Gastroesophageal sphincter (tissue), 2 donors: Measurements from ENCODE around the gene CFAP210.

Experiments
- EP300 ChIP-seq: sonication (generic); formaldehyde crosslinking; IDR thresholded peaks from one replicate; pipeline ENCODE4 v1.6.1; 2017; ENCODE audit warnings: antibody characterized with exemption, mild to moderate bottlenecking
- POLR2AphosphoS5 ChIP-seq: sonication (generic); formaldehyde crosslinking; IDR thresholded peaks from one replicate; pipeline ENCODE4 v1.6.1; 2017; ENCODE audit warnings: antibody characterized with exemption

DNA sequence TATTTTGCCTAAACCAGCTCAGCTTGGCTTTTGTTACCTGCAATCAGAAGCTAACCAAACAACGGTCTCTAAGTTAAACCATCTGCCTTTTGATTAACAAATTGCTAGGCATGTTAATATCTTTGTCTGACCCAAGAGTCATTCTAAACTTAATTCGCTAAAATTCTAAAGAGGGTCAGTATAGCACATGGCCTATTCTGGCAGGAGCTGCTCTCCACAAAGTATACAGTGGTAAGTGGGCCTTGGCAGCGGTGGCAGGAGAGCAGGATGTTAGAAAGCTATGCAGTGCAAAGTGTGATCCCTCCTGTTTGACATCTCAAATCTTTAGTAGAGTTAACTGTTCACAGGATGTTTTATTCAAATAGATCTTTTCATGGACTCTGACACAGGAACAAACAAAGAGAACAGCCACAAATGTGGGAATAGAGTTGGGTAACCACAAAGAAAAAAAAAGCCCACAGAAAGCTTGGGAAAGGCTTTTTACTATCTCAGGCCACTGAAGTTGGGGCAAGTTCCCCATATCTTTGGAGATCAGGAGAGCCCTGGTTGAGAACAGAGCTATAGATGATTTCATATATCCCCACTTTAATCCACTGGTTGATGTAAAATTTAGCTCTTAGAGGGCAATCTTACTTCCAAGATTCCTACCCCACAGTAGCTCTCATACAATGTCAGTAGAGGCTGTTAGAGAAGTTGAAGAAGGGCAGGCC is 10.6 kb downstream of the CFAP210 start:
- TF ChIP-seq EP300 (no peak), POLR2AphosphoS5 (no peak)
